Activated gamma-delta T cell treated with anti-CD3 and anti-CD28 coated beads, Interleukin-2, amount 50 U/mL, for 16 hours (primary cell): ENCODE data around the gene TIMD4.

Experiments
- DNase-seq: peaks from one replicate; pipeline ENCODE4 v3.0.0-alpha.2; 2020; ENCODE audit warnings: low read depth

Gene TIMD4

DNA sequence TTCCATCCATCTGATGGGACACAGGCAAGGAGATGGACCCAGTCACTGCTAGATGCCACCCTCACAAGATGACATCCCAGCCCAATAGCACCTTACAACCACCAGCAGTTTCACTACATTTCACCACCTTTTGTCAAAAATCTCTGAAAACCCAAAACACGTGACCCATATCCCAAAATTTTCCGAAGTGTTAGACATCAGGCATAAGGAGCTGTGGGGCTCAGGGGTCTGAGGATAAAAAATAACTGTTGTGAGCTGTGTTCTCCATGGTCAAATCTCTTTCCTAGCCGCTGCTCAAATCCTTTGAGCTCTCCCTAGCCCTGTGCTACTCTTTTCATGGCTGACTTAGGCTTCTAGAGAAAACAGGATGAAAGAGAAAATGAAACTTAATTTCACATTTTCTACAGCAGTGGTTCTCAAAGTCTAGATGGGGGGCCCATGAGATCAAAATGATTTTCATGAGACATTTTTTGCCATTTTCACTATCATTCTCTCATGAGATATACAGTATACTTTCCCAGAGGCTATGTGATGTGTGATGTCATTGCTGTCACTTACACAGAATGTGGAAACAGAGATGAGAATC lies 40.7 kb downstream of the TIMD4 start:
- DNase-seq = no peak

DNA sequence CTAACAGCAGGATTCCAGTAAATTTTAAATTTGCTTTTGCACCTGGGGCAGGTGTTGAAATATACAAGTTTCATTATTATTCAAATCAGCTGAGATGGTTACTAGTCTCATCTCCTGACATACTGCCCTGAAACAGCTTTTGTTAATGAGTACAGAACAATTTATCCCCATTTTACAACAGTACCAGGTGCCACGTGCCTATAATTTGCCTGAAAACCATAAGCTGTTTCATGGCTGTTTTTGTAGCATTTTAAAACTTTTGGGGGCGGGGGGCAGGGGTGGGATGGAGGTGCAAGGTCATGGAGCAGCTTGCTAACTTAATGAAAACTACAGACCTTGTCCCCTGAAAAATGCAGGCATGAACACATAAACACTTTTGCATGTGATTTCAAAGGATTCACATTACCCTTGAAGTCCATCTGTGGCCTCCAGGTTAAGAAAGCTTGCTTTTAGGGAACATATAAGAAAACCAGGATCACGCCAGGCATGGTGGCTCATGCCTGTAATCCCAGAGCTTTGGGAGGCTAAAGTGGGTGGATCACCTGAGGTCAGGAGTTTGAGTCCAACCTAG lies 42.1 kb downstream of the TIMD4 start:
- no peak for DNase-seq

DNA sequence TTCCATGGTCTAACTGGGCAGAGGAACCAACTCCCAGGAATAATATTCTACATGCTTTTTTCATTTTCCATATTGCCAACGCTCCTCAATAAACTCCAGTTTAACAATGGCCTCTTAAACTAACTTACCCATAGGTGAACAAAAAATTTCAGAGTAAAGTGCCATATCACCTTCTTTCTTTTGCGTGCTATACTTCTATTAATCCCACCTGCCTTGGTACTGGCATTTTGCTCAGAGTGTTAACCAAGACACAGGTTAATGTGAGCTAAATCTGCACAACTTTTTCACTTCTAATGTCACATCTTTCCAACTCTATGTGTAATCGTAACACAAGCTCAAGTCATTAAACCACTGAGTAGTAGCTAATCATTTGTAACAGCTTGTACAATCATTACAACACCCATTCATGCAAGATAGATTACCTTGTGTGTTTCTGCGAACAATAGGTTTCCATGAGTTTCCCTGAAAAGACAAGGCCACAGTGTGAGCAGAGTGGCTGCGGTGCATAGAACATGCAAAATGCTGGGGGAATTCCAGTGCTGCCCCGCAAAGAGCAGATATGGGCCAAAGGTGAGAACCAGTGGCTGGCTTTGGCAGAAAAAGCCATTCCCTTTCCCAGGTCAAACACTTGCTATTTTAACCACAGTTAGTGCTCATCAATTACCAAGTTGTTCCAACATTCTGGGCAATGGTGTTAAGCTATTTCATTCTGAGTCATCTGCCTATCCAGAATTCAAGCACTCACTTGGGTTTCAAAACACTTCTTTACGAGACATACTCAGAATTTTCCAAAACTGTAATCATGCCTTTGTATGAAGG lies 42.8 kb downstream of the TIMD4 start:
- peak; percentile 13 for DNase-seq

DNA sequence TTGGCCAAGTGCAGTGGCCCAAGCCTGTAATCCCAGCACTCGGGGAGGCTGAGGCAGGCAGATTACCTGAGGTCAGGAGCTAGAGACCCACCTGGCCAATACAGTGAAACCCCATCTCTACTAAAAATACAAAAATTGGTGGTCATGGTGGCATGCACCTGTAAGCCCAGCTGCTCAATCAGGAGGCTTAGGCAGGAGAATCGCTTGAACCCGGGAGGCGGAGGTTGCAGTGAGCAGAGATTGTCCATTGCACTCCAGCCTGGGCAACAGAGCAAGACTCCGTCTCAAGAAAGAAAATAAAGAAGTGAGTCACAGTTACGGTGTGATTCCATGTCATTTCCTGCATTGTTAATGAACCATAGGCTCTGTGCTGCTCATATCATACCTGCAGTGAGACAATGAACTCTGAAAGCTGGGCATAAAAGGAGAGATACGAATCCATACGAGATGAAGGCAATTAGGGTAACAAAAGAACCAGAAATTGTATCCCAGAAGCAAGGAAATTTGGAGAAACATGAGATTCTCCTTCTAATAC lies 44.6 kb downstream of the TIMD4 start:
- DNase-seq = no peak

DNA sequence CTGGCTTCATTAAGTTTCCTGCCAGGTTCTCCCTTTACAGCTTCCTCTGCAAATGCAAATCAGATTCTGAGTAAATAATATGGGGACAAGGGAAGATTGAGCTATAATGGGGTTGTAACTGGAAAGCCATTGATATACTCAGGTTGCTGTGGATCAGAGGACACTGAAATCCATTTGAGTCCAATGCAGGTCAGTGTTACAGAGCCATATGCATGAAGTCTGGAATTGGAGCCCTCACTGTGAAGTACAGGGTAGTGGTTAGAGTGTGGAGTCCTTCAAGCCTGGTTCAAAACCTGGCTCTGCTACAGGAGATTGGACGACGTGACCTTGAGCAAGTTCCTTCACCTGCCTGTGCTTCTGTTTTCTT lies 48.7 kb downstream of the TIMD4 start:
- DNase-seq = no peak

DNA sequence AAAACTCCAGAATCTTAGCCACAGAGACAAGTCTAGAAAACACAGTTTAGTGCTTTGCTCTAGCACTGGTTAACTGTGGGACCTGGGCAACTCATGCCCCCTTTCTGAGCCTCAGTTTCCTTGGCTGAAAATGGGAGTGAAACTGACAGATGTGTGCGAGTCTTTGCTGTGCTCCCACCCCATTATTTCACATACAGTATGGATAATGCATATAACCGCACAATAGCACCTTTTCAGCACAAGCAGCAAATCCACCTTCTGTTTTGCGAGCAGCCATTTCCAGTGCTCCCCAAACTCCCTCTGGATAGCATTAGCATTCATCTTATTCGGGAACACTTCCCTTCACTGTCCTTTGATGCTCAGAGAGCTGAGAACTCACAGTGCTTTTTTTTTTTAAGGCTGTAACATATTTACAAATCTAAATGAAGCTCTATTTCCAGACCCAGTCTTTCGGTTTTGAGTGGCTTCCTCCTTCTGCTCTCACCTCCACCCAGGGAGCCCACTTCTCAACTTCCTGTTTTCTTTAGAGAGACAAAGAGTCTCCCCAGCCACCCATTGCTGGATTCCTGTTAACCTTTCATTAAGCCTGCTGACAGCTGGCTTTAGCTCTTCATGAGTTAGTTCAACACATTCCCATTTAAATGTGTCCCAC lies 49.2 kb downstream of the TIMD4 start:
- DNase-seq = no peak

DNA sequence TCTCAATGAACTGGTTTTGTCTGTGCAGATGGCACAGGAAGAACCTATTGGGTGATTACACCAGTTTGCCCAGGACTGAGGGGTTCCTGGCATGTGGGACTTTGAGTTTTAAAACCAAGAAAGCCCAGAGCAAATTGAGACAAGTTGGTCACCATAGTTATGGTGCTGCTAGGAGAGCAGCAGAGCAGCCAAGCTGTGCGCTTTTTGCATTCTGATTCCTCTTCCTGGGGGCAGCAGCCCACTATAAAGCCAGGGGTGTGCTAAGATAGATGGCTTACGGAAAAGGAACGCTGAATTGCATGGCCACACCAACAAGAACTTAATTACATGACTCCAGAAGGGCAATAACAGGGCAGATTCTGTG lies 49.7 kb downstream of the TIMD4 start:
- DNase-seq = no peak

DNA sequence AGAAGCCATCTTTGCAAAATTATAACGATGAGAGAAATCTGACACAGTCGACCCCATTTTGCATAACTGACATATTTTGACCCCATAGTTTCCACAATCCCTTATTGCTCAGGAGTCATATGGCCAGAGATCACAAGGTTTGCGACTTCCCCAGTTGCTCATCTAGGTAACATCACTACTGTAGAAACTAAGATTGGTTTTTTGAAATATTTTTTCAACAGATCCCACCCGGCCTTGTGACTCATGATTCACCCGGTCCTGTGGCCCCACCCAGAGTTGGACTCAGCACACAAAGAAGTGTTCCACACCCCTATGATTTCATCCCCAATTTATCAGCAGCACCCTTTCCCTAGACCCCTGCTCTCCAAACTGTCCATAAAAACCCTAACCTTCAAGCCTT lies 50.2 kb downstream of the TIMD4 start:
- no peak for DNase-seq

DNA sequence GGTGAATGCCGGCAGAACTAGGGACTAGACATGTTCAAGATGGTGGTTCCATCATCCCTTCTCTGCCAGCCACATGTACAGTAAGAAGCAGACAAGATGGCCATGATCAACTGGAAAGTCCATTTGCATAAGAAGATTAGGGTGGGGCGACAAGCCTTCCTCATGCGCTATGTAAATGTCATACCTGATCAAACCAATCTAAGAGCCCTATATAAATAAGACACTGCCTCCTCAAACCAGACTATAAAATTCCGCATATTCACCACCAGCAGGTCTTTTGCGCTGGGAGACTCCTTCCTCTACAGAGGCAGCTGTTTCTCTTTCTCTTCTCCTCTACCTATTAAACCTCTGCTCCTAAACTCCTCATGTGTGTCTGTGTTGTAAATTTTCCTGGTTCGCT lies 53.8 kb downstream of the TIMD4 start:
- DNase-seq = no peak

DNA sequence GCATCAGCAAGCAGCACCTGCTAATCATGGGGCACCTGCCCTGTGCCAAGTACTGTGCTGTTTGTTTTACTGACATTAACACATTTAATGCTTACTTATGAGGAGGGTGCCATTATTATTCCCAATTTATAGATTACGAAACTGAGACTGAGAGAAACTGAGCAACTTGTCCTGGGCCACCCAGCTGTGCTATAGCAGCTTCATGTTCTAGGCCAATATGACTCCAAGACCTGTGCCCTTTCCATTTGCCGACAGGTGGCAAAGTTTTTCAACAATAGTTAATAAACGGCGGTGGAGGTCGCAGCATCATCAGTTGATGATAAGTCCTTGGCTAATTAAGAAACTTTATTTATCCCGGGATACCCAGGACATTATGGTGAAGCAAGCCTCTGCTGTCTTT lies 55.4 kb downstream of the TIMD4 start:
- no peak for DNase-seq

DNA sequence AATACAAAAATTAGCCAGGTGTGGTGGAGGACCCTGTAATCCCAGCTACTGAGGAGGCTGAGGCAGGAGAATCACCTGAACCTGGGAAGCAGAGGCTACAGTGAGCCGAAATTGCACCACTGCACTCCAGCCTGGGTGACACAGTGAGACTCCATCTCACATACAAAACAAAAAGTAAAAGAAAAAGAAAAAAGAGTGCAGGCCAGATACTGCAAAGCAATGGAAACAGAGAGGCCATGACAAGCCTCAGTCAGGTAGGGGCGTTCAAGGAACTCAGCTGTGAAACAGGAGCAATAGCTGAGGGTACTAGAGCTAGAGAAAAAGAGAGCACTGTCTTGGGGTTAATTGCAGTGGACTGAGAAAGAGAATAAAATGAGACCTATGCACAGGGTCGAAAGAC lies 56.2 kb downstream of the TIMD4 start:
- no peak for DNase-seq

DNA sequence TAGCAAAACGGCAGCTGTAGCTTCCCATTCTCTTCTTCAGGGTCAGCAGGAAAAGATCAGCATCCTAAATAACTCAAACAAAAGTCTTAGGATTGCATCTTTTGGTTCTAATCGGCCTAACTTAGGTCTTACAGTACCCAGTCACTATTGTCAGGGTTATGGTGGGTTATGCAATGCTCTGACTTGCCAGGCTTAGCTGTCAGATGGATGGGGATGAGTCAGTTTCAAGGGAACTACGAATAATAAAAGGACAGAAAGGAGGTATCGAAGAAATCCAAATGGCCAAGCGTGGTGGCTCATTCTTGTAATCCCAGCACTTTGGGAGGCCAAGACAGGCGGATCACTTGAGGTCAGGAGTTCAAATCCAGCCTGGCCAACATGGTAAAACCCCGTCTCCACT lies 66.5 kb downstream of the TIMD4 start:
- no peak for DNase-seq

DNA sequence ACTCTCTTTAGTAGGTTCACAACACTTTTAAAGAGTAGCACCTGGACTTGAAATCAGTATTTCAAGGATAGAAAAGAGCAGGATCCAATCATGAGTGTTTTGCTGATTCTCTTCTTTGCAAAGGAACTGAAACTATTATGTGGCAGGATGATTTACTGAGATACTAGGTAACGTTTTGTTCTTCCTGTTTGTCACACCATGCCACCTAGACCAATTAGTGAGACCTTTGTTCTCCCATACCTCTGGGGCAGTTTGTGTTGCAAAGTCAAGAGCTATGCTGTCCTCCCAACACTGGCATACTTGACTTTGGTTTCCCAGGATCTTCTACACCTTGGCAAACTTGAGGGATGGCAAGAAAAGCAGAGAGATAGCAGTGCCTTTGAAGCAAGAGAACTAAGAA lies 69.5 kb downstream of the TIMD4 start:
- no peak for DNase-seq

DNA sequence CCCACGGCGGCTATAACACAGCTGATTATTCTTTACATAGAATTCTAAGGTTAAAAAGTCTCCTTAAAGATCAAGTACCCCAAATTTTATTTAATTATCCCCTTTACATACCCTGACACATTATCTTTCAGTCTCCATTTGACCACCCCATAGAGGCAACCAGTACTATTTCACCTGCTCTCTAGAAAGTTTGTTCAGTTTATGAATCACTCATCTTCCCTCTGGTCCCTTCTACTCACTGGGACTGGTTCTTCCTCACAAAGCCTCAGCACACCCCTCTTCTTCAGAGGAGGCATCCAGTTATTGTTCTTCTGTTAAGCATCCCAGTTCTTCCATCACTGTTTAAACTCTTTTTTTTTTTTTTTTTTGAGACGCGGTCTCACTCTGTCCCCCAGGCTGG lies 70.2 kb downstream of the TIMD4 start:
- DNase-seq = no peak

DNA sequence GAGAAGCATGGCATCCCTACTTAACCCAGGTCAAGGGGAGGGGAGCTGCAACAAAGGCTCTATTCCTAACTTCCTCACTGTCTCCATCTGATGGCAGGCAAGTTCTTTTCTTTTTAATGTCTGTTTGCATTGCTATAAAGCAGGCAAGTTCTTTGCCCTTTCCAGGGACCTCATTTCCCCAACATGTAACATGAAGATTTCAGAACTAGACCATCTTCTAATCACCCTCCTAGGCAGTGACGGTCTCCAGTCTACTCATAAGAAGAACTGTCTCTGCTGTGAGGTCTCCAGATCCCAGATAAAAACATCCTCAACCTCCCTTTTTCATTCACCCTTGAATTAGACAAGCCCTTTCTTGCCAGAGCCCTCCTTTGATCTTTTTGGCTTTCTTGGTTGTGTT lies 70.8 kb downstream of the TIMD4 start:
- DNase-seq = no peak

DNA sequence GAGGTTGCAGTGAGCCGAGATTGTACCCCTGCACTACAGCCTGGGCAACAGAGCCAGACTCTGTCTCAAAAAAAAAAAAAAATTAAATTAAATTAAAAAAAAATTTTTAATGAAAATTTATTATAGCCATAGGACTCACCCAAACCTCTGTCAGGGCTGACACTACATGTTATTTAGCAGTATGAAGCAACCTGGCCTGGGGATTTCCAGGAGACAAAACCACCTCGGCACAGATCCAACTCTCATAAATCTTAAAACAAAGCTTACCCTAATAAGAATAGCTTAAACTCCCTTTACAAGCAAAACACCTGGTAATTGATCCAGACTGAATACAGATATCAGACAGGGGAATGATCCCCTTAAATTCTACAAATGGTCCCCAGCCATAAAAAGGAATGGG lies 74.5 kb downstream of the TIMD4 start:
- DNase-seq = no peak

DNA sequence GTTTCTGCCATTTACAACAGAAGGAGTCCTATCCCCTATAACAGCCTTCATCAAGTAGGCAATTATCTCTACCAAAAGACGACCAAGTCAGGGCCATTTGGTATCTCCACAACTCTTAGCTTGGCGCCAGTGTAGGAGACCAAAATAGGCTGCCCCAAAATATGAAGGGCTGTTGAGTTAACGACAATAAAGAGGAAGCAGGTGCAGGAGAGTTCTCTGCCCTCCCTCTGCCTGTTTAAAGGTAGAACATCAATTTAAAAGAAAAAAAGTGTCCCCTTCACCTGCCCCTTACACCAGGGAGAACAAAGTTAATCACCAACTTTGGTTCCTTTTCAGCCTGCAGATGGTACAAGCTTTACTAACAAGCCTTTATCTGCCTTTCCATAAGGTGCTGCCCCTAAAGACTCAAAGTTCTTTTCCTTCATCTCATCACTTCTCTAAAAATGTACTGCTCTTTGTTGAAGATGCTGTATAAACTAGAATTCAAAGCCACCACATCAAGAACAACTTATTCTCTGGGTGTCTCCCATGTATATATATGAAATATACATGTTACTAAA lies 79.6 kb downstream of the TIMD4 start:
- no peak for DNase-seq

DNA sequence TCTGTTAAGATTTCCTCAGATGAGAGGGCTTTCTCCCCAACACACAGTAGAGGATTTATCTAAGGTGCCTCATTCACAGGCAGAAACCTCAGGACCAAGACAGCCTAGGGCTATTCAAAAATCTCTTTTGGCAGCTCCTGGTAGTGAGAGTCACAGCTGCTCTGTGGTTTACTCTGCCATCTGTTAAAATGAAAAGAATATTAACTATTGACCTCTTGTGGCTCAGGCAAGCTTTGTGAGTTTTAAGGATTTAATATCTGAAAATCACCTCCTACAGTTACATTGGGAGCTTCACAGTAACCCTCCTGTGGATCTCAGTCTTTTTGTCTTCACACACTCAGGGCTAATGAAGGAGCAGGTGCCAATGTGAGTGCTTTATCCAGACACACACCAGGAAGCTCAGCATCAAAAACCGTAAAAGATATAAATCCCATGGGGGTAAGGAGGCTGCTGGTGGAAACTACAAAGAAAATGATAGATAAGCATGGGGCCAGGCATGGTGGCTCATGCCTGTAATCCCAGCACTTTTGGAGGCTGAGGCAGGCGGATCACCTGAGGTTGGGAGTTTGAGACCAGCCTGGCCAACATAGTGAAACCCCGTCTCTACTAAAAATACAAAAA lies 83.3 kb downstream of the TIMD4 start:
- DNase-seq = no peak

DNA sequence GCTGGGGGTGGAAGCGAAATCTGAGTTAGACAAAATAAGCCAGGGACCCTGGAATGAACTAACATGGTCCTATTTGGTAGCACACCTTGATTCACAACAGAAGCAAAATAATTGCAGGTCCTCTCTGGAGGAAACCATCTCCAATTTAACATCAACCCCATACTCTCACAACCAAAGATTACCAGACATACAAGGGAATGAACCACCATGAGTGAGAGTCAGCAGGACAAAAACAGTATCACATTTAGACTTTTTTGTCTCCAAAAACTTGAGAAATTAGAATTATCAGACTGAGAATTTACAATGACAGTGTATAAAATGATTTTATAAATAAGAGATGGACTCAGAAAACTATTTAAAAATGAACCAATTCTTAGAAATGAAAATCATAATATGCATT lies 91.8 kb downstream of the TIMD4 start:
- DNase-seq = no peak

DNA sequence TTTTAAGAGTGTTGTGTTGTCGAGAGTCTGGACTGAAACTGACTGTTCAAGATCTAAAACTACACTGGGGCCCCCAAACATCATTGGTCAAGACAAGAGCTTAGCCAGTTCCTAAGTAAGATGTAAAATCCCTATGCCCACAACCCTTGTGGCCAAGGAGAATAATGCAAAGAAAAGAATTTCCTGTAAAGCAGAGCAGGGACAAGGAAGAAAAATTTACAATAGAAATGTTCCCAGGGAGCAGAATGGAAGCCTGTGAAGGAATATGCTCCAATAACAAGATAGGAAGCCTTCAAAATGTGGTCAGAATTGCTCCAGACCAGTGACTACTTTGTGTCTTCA lies 92.6 kb downstream of the TIMD4 start:
- DNase-seq = no peak
